GM23338 (cell line): Measurements from ENCODE around the gene ETV6. TPM values are rescaled to one million over a fixed set of nuclear protein-coding genes. Genes with fewer than 3 reads are reported as not detected.

Source experiments
- ATAC-seq: fragments of 200-7000 bp; cut with Tn5 transposase; 3 replicates; pipeline ENCODE4 v1.9.1; 2020
- DNase-seq: peaks from one replicate; pipeline ENCODE4 v3.0.0-alpha.2; 2015; ENCODE audit warnings: low spot score
- H2AFZ ChIP-seq: fragments of 200-600 bp; sonication (generic); 2 replicates; pipeline ENCODE4 v1.8.0; 2016; ENCODE audit warnings: antibody characterized with exemption, mild to moderate bottlenecking, moderate library complexity
- H3F3A ChIP-seq: fragments of 200-600 bp; sonication (generic); replicated peaks from 2 replicates; pipeline ENCODE4 v1.8.0; 2017; ENCODE audit warnings: antibody characterized with exemption, mixed run types, low read depth
- H3K27ac ChIP-seq: fragments of 200-600 bp; sonication (generic); 2 replicates; pipeline ENCODE4 v1.6.1; 2016; ENCODE audit warnings: low read depth
- H3K27me3 ChIP-seq: fragments of 200-600 bp; sonication (generic); 2 replicates; pipeline ENCODE4 v1.8.0; 2016; ENCODE audit warnings: mild to moderate bottlenecking, mixed run types, moderate library complexity; ENCODE audit not compliant: insufficient read depth
- H3K36me3 ChIP-seq: fragments of 200-600 bp; sonication (generic); 2 replicates; pipeline ENCODE4 v1.8.0; 2016; ENCODE audit warnings: mild to moderate bottlenecking; ENCODE audit not compliant: insufficient read depth
- H3K4me1 ChIP-seq: fragments of 200-600 bp; sonication (generic); 2 replicates; pipeline ENCODE4 v1.8.0; 2016; ENCODE audit warnings: mild to moderate bottlenecking, moderate library complexity; ENCODE audit not compliant: insufficient read depth
- H3K4me2 ChIP-seq: fragments of 200-600 bp; sonication (generic); 2 replicates; pipeline ENCODE4 v1.7.1; 2017; ENCODE audit warnings: mixed run types
- H3K4me3 ChIP-seq: fragments of 200-600 bp; sonication (generic); 2 replicates; pipeline ENCODE4 v1.6.1; 2016; ENCODE audit warnings: mixed run types
- H3K79me2 ChIP-seq: fragments of 200-600 bp; sonication (generic); replicated peaks from 2 replicates; pipeline ENCODE4 v1.8.0; 2017; ENCODE audit warnings: mild to moderate bottlenecking; ENCODE audit not compliant: insufficient read depth
- H3K9me2 ChIP-seq: fragments of 200-600 bp; sonication (generic); 2 replicates; pipeline ENCODE4 v1.8.0; 2017; ENCODE audit not compliant: insufficient read depth
- H4K20me1 ChIP-seq: fragments of 200-600 bp; sonication (generic); replicated peaks from 2 replicates; pipeline ENCODE4 v1.8.0; 2017; ENCODE audit warnings: mild to moderate bottlenecking; ENCODE audit not compliant: insufficient read depth
- H3K27ac Mint-ChIP-seq: 2 replicates; pipeline ENCODE4 v1.8.0; 2020; ENCODE audit warnings: inconsistent platforms, mild to moderate bottlenecking, moderate library complexity, mixed read lengths
- H3K27me3 Mint-ChIP-seq: 3 replicates; pipeline ENCODE4 v1.8.0; 2022; ENCODE audit warnings: low read depth, mild to moderate bottlenecking, moderate library complexity, mixed read lengths, inconsistent platforms; ENCODE audit not compliant: insufficient read depth, poor library complexity
- H3K36me3 Mint-ChIP-seq: 3 replicates; pipeline ENCODE4 v1.8.0; 2021; ENCODE audit warnings: low read depth, mild to moderate bottlenecking, inconsistent platforms, moderate library complexity, mixed read lengths
- H3K4me1 Mint-ChIP-seq: 3 replicates; pipeline ENCODE4 v1.8.0; 2020; ENCODE audit warnings: mild to moderate bottlenecking, inconsistent platforms, mixed read lengths
- H3K4me3 Mint-ChIP-seq: 3 replicates; pipeline ENCODE4 v1.8.0; 2021; ENCODE audit warnings: moderate library complexity, mild to moderate bottlenecking, inconsistent platforms, mixed read lengths
- H3K9me3 Mint-ChIP-seq: 3 replicates; pipeline ENCODE4 v1.8.0; 2020; ENCODE audit warnings: moderate library complexity, mild to moderate bottlenecking, inconsistent platforms, mixed read lengths
- EZH2 ChIP-seq: fragments of 200-600 bp; sonication (generic); IDR thresholded peaks from one replicate; pipeline ENCODE4 v1.8.0; 2017; ENCODE audit warnings: antibody characterized with exemption, mild to moderate bottlenecking, low read depth; ENCODE audit not compliant: unreplicated experiment
- EZH2phosphoT487 ChIP-seq: fragments of 200-600 bp; sonication (generic); IDR thresholded peaks from one replicate; pipeline ENCODE4 v1.8.1; 2018; ENCODE audit warnings: antibody characterized with exemption; ENCODE audit not compliant: unreplicated experiment
- JUNB ChIP-seq: IDR thresholded peaks from one replicate; pipeline ENCODE4 v1.6.1; 2016; ENCODE audit warnings: antibody characterized with exemption; ENCODE audit not compliant: unreplicated experiment
- NANOG ChIP-seq: IDR thresholded peaks from 2 replicates; pipeline ENCODE4 v1.6.1; 2016; ENCODE audit warnings: antibody characterized with exemption, borderline replicate concordance
- POLR2AphosphoS5 ChIP-seq: IDR thresholded peaks from 2 replicates; pipeline ENCODE4 v1.6.1; 2016; ENCODE audit warnings: antibody characterized with exemption, low read depth
- ZNF114 ChIP-seq: fragments of 250-450 bp; sonication (Bioruptor Pico); IDR thresholded peaks from 2 replicates; pipeline ENCODE4 v1.5.0; 2020; ENCODE audit warnings: mild to moderate bottlenecking, moderate library complexity
- polyA plus RNA-seq: library from polyadenylated mRNA; unstranded; fragments of >200 nt; fragmentation: Nextera tagmentation; extraction: Ambion mirVana; gene quantifications from 2 replicates; pipeline ENCODE4 v1.2.1, GENCODE V29; 2016
- total RNA-seq: library from RNA; depleted of rRNA; stranded (reverse); fragments of >200 nt; shearing (Covaris generic); gene quantifications from 2 replicates; pipeline ENCODE4 v1.2.3, GENCODE V29; 2014
- TF ChIP-seq, protein P1 (sequence below): IDR thresholded peaks from 2 replicates; pipeline ENCODE4 v1.6.1; 2016; ENCODE audit warnings: antibody characterized with exemption
- TF ChIP-seq, protein P2 (sequence below): fragments of 250-450 bp; sonication (Bioruptor Pico); IDR thresholded peaks from 2 replicates; pipeline ENCODE4 v1.5.0; 2020; ENCODE audit warnings: mild to moderate bottlenecking, moderate library complexity
- TF ChIP-seq, protein P3 (sequence below), 2 experiments: fragments of 200-600 bp in 1 of 2; sonication (generic) in 1 of 2; conservative IDR thresholded peaks; 2 replicates each; pipeline versions ENCODE4 v1.5.1 to v1.6.1; 2016 to 2017; ENCODE audit warnings: antibody characterized with exemption in 2 of 2, low read depth in 2 of 2, mild to moderate bottlenecking in 2 of 2, moderate library complexity in 1 of 2
- TF ChIP-seq, protein P4 (sequence below): IDR thresholded peaks from one replicate; pipeline ENCODE4 v1.6.1; 2018; ENCODE audit warnings: antibody characterized with exemption; ENCODE audit not compliant: unreplicated experiment

The ETV6 gene
- total and polyA plus RNA-seq, 2 experiments from 2014 or later, result 7.5 to 15.1 TPM

DNA sequence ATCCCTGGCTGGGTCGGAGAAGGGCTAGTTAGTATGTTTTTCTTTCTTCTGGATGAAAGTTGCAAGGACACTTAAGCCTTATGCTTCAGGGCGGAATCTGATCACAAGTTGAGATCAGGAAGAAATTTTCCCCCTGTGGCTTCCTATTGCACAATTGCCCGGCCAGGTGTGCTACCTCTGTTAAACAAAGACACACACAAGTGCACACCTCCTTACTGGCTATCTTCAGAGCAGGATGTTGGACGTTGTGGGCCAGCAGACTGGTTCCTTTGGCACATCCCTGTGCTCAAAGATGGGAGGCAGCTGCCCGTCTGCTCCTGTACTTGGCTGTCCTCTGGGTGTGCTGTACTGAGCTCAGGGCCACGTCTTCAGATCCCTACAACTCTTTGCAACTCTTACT is 19.1 kb downstream of the ETV6 start:
- no peaks in the 10 kb centered on the region for H3K9me3 Mint-ChIP-seq
- no peaks in the 10 kb centered on the region for H3F3A ChIP-seq
- H3K4me1 ChIP-seq, result peaks cover 36% of the 10 kb centered on the region
- no peak overlapping the region; the same call in 2 of the 3 replicates for H3K4me3 Mint-ChIP-seq
- no peak overlapping the region for H3K27ac Mint-ChIP-seq
- peaks cover 68% of the 10 kb centered on the region for H3K79me2 ChIP-seq
- TF ChIP-seq JUNB (no peak), EZH2phosphoT487 (no peak), ZNF114 (no peak), EZH2 (no peak), NANOG (no peak), POLR2AphosphoS5 (no peak)
- TF ChIP-seq, protein P1, sequence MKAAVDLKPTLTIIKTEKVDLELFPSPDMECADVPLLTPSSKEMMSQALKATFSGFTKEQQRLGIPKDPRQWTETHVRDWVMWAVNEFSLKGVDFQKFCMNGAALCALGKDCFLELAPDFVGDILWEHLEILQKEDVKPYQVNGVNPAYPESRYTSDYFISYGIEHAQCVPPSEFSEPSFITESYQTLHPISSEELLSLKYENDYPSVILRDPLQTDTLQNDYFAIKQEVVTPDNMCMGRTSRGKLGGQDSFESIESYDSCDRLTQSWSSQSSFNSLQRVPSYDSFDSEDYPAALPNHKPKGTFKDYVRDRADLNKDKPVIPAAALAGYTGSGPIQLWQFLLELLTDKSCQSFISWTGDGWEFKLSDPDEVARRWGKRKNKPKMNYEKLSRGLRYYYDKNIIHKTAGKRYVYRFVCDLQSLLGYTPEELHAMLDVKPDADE, result no peak
- TF ChIP-seq, protein P2, sequence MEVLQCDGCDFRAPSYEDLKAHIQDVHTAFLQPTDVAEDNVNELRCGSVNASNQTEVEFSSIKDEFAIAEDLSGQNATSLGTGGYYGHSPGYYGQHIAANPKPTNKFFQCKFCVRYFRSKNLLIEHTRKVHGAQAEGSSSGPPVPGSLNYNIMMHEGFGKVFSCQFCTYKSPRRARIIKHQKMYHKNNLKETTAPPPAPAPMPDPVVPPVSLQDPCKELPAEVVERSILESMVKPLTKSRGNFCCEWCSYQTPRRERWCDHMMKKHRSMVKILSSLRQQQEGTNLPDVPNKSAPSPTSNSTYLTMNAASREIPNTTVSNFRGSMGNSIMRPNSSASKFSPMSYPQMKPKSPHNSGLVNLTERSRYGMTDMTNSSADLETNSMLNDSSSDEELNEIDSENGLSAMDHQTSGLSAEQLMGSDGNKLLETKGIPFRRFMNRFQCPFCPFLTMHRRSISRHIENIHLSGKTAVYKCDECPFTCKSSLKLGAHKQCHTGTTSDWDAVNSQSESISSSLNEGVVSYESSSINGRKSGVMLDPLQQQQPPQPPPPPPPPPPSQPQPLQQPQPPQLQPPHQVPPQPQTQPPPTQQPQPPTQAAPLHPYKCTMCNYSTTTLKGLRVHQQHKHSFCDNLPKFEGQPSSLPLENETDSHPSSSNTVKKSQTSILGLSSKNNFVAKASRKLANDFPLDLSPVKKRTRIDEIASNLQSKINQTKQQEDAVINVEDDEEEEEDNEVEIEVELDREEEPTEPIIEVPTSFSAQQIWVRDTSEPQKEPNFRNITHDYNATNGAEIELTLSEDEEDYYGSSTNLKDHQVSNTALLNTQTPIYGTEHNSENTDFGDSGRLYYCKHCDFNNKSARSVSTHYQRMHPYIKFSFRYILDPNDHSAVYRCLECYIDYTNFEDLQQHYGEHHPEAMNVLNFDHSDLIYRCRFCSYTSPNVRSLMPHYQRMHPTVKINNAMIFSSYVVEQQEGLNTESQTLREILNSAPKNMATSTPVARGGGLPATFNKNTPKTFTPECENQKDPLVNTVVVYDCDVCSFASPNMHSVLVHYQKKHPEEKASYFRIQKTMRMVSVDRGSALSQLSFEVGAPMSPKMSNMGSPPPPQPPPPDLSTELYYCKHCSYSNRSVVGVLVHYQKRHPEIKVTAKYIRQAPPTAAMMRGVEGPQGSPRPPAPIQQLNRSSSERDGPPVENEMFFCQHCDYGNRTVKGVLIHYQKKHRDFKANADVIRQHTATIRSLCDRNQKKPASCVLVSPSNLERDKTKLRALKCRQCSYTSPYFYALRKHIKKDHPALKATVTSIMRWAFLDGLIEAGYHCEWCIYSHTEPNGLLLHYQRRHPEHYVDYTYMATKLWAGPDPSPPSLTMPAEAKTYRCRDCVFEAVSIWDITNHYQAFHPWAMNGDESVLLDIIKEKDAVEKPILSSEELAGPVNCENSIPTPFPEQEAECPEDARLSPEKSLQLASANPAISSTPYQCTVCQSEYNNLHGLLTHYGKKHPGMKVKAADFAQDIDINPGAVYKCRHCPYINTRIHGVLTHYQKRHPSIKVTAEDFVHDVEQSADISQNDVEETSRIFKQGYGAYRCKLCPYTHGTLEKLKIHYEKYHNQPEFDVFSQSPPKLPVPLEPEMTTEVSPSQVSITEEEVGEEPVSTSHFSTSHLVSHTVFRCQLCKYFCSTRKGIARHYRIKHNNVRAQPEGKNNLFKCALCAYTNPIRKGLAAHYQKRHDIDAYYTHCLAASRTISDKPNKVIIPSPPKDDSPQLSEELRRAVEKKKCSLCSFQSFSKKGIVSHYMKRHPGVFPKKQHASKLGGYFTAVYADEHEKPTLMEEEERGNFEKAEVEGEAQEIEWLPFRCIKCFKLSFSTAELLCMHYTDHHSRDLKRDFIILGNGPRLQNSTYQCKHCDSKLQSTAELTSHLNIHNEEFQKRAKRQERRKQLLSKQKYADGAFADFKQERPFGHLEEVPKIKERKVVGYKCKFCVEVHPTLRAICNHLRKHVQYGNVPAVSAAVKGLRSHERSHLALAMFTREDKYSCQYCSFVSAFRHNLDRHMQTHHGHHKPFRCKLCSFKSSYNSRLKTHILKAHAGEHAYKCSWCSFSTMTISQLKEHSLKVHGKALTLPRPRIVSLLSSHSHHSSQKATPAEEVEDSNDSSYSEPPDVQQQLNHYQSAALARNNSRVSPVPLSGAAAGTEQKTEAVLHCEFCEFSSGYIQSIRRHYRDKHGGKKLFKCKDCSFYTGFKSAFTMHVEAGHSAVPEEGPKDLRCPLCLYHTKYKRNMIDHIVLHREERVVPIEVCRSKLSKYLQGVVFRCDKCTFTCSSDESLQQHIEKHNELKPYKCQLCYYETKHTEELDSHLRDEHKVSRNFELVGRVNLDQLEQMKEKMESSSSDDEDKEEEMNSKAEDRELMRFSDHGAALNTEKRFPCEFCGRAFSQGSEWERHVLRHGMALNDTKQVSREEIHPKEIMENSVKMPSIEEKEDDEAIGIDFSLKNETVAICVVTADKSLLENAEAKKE, result no peak
- TF ChIP-seq, protein P3, sequence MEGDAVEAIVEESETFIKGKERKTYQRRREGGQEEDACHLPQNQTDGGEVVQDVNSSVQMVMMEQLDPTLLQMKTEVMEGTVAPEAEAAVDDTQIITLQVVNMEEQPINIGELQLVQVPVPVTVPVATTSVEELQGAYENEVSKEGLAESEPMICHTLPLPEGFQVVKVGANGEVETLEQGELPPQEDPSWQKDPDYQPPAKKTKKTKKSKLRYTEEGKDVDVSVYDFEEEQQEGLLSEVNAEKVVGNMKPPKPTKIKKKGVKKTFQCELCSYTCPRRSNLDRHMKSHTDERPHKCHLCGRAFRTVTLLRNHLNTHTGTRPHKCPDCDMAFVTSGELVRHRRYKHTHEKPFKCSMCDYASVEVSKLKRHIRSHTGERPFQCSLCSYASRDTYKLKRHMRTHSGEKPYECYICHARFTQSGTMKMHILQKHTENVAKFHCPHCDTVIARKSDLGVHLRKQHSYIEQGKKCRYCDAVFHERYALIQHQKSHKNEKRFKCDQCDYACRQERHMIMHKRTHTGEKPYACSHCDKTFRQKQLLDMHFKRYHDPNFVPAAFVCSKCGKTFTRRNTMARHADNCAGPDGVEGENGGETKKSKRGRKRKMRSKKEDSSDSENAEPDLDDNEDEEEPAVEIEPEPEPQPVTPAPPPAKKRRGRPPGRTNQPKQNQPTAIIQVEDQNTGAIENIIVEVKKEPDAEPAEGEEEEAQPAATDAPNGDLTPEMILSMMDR (conservative IDR thresholded peaks at IDR 0.05; ENCODE audit: low read depth in 2 of 2), result no peak
- TF ChIP-seq, protein P4, sequence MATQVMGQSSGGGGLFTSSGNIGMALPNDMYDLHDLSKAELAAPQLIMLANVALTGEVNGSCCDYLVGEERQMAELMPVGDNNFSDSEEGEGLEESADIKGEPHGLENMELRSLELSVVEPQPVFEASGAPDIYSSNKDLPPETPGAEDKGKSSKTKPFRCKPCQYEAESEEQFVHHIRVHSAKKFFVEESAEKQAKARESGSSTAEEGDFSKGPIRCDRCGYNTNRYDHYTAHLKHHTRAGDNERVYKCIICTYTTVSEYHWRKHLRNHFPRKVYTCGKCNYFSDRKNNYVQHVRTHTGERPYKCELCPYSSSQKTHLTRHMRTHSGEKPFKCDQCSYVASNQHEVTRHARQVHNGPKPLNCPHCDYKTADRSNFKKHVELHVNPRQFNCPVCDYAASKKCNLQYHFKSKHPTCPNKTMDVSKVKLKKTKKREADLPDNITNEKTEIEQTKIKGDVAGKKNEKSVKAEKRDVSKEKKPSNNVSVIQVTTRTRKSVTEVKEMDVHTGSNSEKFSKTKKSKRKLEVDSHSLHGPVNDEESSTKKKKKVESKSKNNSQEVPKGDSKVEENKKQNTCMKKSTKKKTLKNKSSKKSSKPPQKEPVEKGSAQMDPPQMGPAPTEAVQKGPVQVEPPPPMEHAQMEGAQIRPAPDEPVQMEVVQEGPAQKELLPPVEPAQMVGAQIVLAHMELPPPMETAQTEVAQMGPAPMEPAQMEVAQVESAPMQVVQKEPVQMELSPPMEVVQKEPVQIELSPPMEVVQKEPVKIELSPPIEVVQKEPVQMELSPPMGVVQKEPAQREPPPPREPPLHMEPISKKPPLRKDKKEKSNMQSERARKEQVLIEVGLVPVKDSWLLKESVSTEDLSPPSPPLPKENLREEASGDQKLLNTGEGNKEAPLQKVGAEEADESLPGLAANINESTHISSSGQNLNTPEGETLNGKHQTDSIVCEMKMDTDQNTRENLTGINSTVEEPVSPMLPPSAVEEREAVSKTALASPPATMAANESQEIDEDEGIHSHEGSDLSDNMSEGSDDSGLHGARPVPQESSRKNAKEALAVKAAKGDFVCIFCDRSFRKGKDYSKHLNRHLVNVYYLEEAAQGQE, result no peak
- peaks cover 58% of the 10 kb centered on the region for H3K4me1 Mint-ChIP-seq
- H3K36me3 Mint-ChIP-seq, result peaks cover 5% of the 10 kb centered on the region; the same call in 1 of the 3 replicates
- H3K4me3 ChIP-seq, result no peak overlapping the region
- H4K20me1 ChIP-seq, result no peaks in the 10 kb centered on the region; the same call in none of the 2 replicates
- H3K27ac ChIP-seq, result no peak overlapping the region
- H3K27me3 Mint-ChIP-seq, result peaks cover 9% of the 10 kb centered on the region
- H3K9me2 ChIP-seq, result no peaks in the 10 kb centered on the region
- H3K27me3 ChIP-seq, result no peaks in the 10 kb centered on the region
- H3K36me3 ChIP-seq, result no peaks in the 10 kb centered on the region
- ATAC-seq (peak; percentile 18; the same call in 2 of the 3 replicates), DNase-seq (no peak)
- H2AFZ ChIP-seq, result no peak overlapping the region
- peak overlapping the region; percentile 25; the same call in 1 of the 2 replicates for H3K4me2 ChIP-seq
